Thoracic aorta (tissue), 2 donors: ENCODE measurements around the gene RPRML. TPM values are rescaled to one million over a fixed set of nuclear protein-coding genes. Genes with fewer than 3 reads are reported as not detected.

Experiments used
- ATAC-seq: fragments of 150-250 bp; one replicate; pipeline ENCODE4 v1.8.0; 2017; ENCODE audit warnings: low read depth; ENCODE audit not compliant: insufficient number of reproducible peaks, low FRiP score
- DNase-seq: peaks from one replicate; pipeline ENCODE4 v3.0.0-alpha.2; 2020; ENCODE audit warnings: low spot score
- H3K27ac ChIP-seq, 2 donors: fragments of 200-600 bp; sonication (generic); 1 replicate in 1 of 2; 2 replicates in 1 of 2; pipeline ENCODE4 v1.5.1; 2016; ENCODE audit warnings: mild to moderate bottlenecking in 2 of 2, moderate library complexity in 2 of 2
- H3K27me3 ChIP-seq: fragments of 200-600 bp; sonication (generic); replicated peaks from 2 replicates; pipeline ENCODE4 v1.6.0; 2016; ENCODE audit warnings: mild to moderate bottlenecking; ENCODE audit not compliant: insufficient read depth
- H3K36me3 ChIP-seq: fragments of 200-600 bp; sonication (generic); one replicate; pipeline ENCODE4 v1.5.1; 2016
- H3K4me1 ChIP-seq, 2 donors: fragments of 200-600 bp; sonication (generic); 1 replicate in 1 of 2; 2 replicates in 1 of 2; pipeline versions ENCODE4 v1.5.1 to v1.6.0; 2016; ENCODE audit warnings: low read depth in 2 of 2, mild to moderate bottlenecking in 1 of 2; ENCODE audit not compliant: control insufficient read depth in 1 of 2
- H3K4me3 ChIP-seq: fragments of 200-600 bp; sonication (generic); 2 replicates; pipeline ENCODE4 v1.5.1; 2016; ENCODE audit warnings: mild to moderate bottlenecking
- H3K9me3 ChIP-seq: fragments of 200-600 bp; sonication (generic); 2 replicates; pipeline ENCODE4 v1.5.1; 2016
- total RNA-seq, 2 donors: library from RNA; depleted of rRNA; stranded (reverse); fragments of >200 nt; gene quantifications; one replicate each; pipeline versions ENCODE4 v1.1.0 to v1.2.3, GENCODE V29; 2016
- TF ChIP-seq, protein P1 (sequence below): fragments of 200-600 bp; sonication (generic); IDR thresholded peaks from one replicate; pipeline ENCODE4 v1.5.1; 2019; ENCODE audit warnings: antibody characterized with exemption

The RPRML gene
- total RNA-seq, 2 donors from 2014 or later, result not detected

DNA sequence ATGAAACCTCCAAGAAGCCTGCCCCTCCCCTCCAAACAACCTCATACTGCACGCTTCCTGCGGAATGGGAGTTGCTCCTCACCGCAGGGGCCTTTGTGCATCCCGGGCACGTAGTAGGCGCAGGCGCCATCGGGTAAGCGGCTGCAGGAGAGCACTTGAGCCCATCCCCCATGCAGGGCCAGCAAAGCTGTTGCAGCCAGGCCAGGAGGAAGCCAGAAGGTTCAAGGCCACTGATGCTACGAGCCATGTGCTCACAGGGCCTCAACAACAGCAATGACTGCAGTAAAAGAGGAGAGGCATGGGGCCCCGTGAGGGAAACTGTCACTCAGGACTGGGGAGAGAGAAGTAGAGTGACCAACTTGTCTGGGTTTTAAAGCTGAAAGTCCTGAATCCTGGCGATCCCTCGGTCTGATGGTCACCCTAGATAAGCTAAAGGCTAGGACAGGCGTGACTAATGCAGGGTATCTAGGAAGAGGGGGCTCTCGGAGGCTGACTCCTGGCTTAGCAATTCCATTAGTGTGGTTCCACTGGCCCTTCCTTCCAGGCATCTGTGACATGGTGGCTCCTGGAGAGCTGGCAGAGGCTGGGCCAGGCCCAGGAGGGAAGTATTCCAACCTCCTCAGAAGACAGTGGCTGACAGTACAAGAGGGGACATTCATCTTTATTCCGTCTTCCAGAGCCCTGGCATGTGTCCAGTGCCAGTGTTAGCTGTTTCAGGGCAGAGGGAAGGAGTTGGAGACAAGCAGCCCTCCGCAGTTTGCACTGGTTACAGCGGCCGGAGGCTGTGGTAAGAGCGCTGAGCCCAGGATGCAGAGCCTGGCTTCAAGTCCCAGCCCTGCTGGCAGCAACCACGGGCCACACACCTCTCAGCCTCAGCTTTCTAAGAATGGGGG lies 35.3 kb downstream of the RPRML start:
- no peaks in the 10 kb centered on the region for H3K27me3 ChIP-seq
- H3K4me1 ChIP-seq, result peaks cover 8 to 15% of the 10 kb centered on the region in 2 donors
- H3K4me3 ChIP-seq, result no peak overlapping the region
- no peak for ATAC-seq
- H3K27ac ChIP-seq, result no peak overlapping the region
- DNase-seq, result no peak
- H3K36me3 ChIP-seq, result peaks cover 23% of the 10 kb centered on the region
- no peaks in the 10 kb centered on the region for H3K9me3 ChIP-seq
- TF ChIP-seq, protein P1, sequence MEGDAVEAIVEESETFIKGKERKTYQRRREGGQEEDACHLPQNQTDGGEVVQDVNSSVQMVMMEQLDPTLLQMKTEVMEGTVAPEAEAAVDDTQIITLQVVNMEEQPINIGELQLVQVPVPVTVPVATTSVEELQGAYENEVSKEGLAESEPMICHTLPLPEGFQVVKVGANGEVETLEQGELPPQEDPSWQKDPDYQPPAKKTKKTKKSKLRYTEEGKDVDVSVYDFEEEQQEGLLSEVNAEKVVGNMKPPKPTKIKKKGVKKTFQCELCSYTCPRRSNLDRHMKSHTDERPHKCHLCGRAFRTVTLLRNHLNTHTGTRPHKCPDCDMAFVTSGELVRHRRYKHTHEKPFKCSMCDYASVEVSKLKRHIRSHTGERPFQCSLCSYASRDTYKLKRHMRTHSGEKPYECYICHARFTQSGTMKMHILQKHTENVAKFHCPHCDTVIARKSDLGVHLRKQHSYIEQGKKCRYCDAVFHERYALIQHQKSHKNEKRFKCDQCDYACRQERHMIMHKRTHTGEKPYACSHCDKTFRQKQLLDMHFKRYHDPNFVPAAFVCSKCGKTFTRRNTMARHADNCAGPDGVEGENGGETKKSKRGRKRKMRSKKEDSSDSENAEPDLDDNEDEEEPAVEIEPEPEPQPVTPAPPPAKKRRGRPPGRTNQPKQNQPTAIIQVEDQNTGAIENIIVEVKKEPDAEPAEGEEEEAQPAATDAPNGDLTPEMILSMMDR, result no peak

DNA sequence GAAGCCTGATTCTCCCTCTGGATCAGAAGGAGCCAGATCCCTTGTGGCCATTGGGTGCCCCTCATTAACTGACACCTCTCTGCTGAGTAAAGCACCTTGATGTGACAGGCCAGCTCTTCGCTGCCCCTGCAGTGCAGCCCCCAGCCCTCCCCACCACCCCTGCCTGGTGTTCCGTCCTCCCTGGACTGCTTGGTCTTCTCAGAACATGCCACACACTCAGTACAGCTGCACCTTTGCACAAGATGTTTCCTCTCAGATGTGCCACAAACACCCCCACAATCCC lies 35.9 kb downstream of the RPRML start:
- no peak for ATAC-seq
- H3K36me3 ChIP-seq, result peaks cover 29% of the 10 kb centered on the region

DNA sequence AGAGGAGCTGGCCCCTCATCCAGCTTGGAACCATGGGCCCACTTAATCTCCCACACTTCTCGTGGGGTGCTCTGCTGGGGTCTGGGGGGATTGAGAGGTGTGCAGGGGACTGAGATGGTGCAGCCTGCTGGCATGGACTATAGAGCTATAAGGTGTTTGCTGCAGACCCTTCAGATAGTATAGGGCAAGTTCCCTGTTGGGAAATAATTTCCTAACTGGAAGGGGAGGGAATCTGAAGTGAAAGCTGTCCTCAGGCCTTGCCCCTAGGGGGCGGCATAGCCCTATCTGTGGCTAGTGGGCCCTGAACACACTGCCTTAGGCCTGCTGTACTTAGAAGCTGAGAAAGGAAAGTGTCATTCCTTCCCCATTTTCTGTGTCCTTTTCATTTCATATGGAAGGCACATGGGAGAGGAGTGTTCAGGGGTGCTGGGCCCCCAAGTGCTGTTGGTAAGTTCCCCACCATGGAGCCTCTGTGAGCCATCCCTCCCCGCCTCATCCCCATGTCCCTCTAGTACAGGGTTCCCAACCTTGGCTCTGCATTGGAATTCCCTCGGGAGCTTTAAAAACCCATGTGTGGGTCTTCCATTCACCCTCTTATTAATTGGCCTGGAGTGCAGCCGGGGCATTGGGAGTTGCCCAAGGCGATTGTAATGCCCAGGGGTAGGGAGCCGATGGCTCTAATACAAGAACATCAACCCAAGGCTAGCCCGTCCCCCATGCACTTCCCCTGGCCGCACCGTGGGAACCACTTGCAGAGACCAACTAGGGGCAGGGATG lies 36.4 kb downstream of the RPRML start:
- DNase-seq (no peak), ATAC-seq (no peak)
- Histone ChIP-seq H3K27me3 (no peaks in the 10 kb centered on the region), H3K9me3 (no peaks in the 10 kb centered on the region), H3K4me3 (no peak overlapping the region), H3K4me1 (peaks cover 8 to 15% of the 10 kb centered on the region in 2 donors), H3K36me3 (peaks cover 32% of the 10 kb centered on the region), H3K27ac (no peak overlapping the region)
- TF ChIP-seq, protein P1, result peak; percentile 71

More for the DNA sequence above, 35.9 kb downstream of the RPRML start:
- no peak overlapping the region for H3K4me3 ChIP-seq
- H3K9me3 ChIP-seq, result no peaks in the 10 kb centered on the region
- H3K27me3 ChIP-seq, result no peaks in the 10 kb centered on the region
- no peak for DNase-seq
- TF ChIP-seq, protein P1, result no peak
- peaks cover 8 to 15% of the 10 kb centered on the region in 2 donors for H3K4me1 ChIP-seq
- H3K27ac ChIP-seq, result no peak overlapping the region

DNA sequence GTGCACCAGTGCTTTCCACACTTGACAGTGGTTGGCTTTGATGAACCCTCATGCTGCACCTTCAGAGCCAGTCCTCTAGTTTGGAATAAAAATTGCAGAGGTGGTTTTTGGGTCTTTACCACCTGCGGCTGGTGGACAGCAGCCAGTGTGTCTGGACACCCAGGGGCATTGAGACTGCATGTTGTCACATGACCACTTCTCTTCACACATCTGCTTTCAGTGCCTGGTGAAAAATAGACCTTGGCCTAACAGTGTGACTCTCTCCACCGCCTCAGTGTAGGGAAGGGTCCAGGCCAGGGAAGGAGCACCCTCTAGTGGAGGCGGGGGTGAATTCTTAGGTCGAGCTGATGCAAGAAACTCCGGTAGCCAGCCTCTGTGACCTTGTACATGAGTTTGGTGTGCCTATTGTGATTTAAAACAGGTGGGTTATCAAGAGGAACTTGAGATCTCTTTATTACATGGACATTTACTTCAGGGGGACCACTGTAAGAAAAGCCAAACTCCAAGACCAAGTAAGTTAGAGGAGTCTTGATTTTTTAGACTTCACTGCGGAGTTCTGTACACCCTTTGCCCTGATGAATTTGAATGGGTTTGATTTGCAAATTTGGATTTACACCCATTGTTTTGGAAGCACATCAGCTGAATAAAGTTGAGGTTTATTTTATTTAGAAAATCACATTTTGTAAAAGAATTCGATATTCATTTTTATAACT lies 38.2 kb downstream of the RPRML start:
- TF ChIP-seq, protein P1, result peak; percentile 68
- no peaks in the 10 kb centered on the region for H3K9me3 ChIP-seq
- H3K4me3 ChIP-seq, result no peak overlapping the region
- H3K36me3 ChIP-seq, result peaks cover 41% of the 10 kb centered on the region
- no peak for DNase-seq
- H3K27me3 ChIP-seq, result no peaks in the 10 kb centered on the region
- H3K27ac ChIP-seq, result no peak overlapping the region
- H3K4me1 ChIP-seq, result peaks cover 8 to 15% of the 10 kb centered on the region in 2 donors
- ATAC-seq, result no peak
